H1 (cell line): ENCODE measurements around the gene ARL6IP1. TPM values are rescaled to one million over a fixed set of nuclear protein-coding genes. Genes with fewer than 3 reads are reported as not detected.

Experiments used
- CHD7 ChIP-seq: fragments of 300-600 bp; sonication (generic); IDR thresholded peaks from 2 replicates; pipeline ENCODE4 v1.7.1; 2012; ENCODE audit warnings: low read length, moderate library complexity, mild to moderate bottlenecking, inconsistent platforms; ENCODE audit not compliant: insufficient replicate concordance
- KDM1A ChIP-seq: fragments of 200-600, 300-600 bp; sonication (generic); IDR thresholded peaks from 2 replicates; pipeline ENCODE4 v1.7.1; 2016; ENCODE audit warnings: mild to moderate bottlenecking, low read length, borderline replicate concordance
- NRF1 ChIP-seq: IDR thresholded peaks from 2 replicates; pipeline ENCODE4 v1.6.1; 2011; ENCODE audit warnings: mild to moderate bottlenecking, low read depth, low read length, improper control_type of control experiment
- RNF2 ChIP-seq: fragments of 200-900, 300-1000 bp; sonication (generic); IDR thresholded peaks from 2 replicates; pipeline ENCODE4 v1.7.1; 2016; ENCODE audit warnings: borderline replicate concordance, low read depth, mild to moderate bottlenecking, antibody characterized with exemption, low read length; ENCODE audit not compliant: poor library complexity, severe bottlenecking; ENCODE audit errors: missing control alignments
- polyA plus RNA-seq, 7 experiments: library from polyadenylated mRNA; depleted of rRNA in 3 of 7; stranded (reverse) in 5 of 7; unstranded in 2 of 7; fragments of >200 nt in 5 of 7; fragments of 200-250 nt in 2 of 7; gene quantifications; 1 replicate in 5 of 7; 2 replicates in 1 of 7; 4 replicates in 1 of 7; pipeline versions ENCODE4 v1.2.1 to v1.2.3, GENCODE V29; 2011 to 2013; ENCODE audit warnings: missing spikeins in 2 of 7, mixed read lengths in 2 of 7
- total RNA-seq: library from RNA; stranded (reverse); fragmentation: NEBNext Ultra II Directional; extraction: Animal tissue kit (Norgen Biotek cat#: 25700); gene quantifications from 2 replicates; pipeline ENCODE4 v1.2.1, GENCODE V29; 2021

Gene ARL6IP1
- total and polyA plus RNA-seq, 2 of the 8 experiments (the other 6 are each of a cell fraction or from before 2014, with no cell fraction given): 162 to 170 TPM

GRCh38 chr16:18796377-18796776 is 5.0 kb downstream of the ARL6IP1 start (continued):
- TF ChIP-seq KDM1A: no peak
- no peak for TF ChIP-seq CHD7
- TF ChIP-seq RNF2: no peak
- TF ChIP-seq NRF1: no peak
